GM12892 (cell line): Measurements from ENCODE around the gene DNAAF5.

Experiments used
- POLR2A ChIP-seq: IDR thresholded peaks from 2 replicates; pipeline ENCODE4 v1.6.1; 2011; ENCODE audit warnings: low read depth, low read length, control low read depth
- TAF1 ChIP-seq: IDR thresholded peaks from 2 replicates; pipeline ENCODE4 v1.6.1; 2011; ENCODE audit warnings: low read depth, mild to moderate bottlenecking, control low read depth, low read length, borderline replicate concordance

DNA sequence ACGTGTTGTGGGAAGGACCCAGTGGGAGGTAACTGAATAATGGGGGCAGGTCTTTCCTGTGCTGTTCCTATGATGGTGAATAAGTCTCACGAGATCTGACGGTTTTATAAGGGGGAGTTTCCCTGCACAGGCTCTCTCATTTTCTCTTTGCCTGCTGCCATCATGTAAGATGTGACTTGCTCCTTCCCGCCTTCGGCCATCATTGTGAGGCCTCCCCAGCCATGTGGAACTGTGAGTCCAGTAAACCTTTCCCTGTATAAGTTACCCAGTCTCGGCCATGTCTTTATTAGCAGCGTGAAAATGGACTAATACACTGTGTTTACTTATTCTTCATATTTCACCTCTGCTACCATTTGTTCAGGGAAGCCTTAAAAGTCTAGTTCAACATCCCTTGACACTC, 2.2 kb upstream of the DNAAF5 start:
- no peak for TF ChIP-seq TAF1
- TF ChIP-seq POLR2A, result no peak
